ENCODE data around the gene NIN. TPM values are rescaled to one million over a fixed set of nuclear protein-coding genes. Genes with fewer than 3 reads are reported as not detected.

NIN gene
- total RNA-seq, 1 experiment from 2014 or later: 16.9 TPM

GRCh38 chr14:50770586-50770985 is 60.4 kb downstream of the NIN start:
- Mint-ChIP-seq H3K27ac (ENCODE audit: unreplicated experiment) (no peak overlapping the region), H3K4me1 (ENCODE audit: low read depth, unreplicated experiment) (no peaks in the 10 kb centered on the region), H3K9me3 (ENCODE audit: unreplicated experiment) (no peaks in the 10 kb centered on the region), H3K36me3 (ENCODE audit: insufficient read depth, unreplicated experiment) (peaks cover 9% of the 10 kb centered on the region), H3K27me3 (ENCODE audit: insufficient read depth, unreplicated experiment) (no peaks in the 10 kb centered on the region), H3K4me3 (ENCODE audit: unreplicated experiment) (no peak overlapping the region)
- BruUV-seq (replicated peaks): no TSS peak
- CTCF ChIA-PET: no interaction called here
- intact Hi-C loops (cut with micrococcal nuclease; ENCODE audit: unreplicated experiment): no loop called here
- Histone ChIP-seq H3K4me1 (no peaks in the 10 kb centered on the region), H3K4me3 (ENCODE audit: low read depth, low read length) (no peak overlapping the region), H3K27me3 (replicated peaks; ENCODE audit: control insufficient read depth, insufficient read depth, low read length) (no peaks in the 10 kb centered on the region), H3K9me3 (no peaks in the 10 kb centered on the region), H3K36me3 (ENCODE audit: control insufficient read depth, insufficient read depth, low read length) (no peaks in the 10 kb centered on the region)
- no peak for TF ChIP-seq CTCF (IDR thresholded peaks at IDR 0.05; ENCODE audit: insufficient read depth in 1 of 2, low read depth in 1 of 2, low read length in 1 of 2, severe bottlenecking in 1 of 2, unreplicated experiment in 1 of 2)
- no peak for DNase-seq
- POLR2A ChIA-PET: no interaction called here

GRCh38 chr14:50769863-50770500 is 61.0 kb downstream of the NIN start:
- Histone ChIP-seq H3K36me3 (ENCODE audit: control insufficient read depth, insufficient read depth, low read length) (no peaks in the 10 kb centered on the region), H3K27me3 (replicated peaks; ENCODE audit: control insufficient read depth, insufficient read depth, low read length) (no peaks in the 10 kb centered on the region), H3K4me3 (ENCODE audit: low read depth, low read length) (no peak overlapping the region), H3K9me3 (no peaks in the 10 kb centered on the region), H3K4me1 (no peaks in the 10 kb centered on the region)
- Mint-ChIP-seq H3K4me1 (ENCODE audit: low read depth, unreplicated experiment) (no peaks in the 10 kb centered on the region), H3K36me3 (ENCODE audit: insufficient read depth, unreplicated experiment) (peaks cover 9% of the 10 kb centered on the region), H3K4me3 (ENCODE audit: unreplicated experiment) (no peak overlapping the region), H3K9me3 (ENCODE audit: unreplicated experiment) (no peaks in the 10 kb centered on the region), H3K27me3 (ENCODE audit: insufficient read depth, unreplicated experiment) (no peaks in the 10 kb centered on the region), H3K27ac (ENCODE audit: unreplicated experiment) (no peak overlapping the region)
- ChIA-PET CTCF (no interaction called here), POLR2A (no interaction called here)
- no peak for DNase-seq
- BruUV-seq (replicated peaks): no TSS peak
- intact Hi-C loops (cut with micrococcal nuclease; ENCODE audit: unreplicated experiment): no loop called here
- no peak for TF ChIP-seq CTCF (IDR thresholded peaks at IDR 0.05; ENCODE audit: insufficient read depth in 1 of 2, low read depth in 1 of 2, low read length in 1 of 2, severe bottlenecking in 1 of 2, unreplicated experiment in 1 of 2)

GRCh38 chr14:50768680-50769079 is 62.3 kb downstream of the NIN start:
- H3K27me3 Mint-ChIP-seq (ENCODE audit: insufficient read depth, unreplicated experiment): no peaks in the 10 kb centered on the region
- intact Hi-C loops (cut with micrococcal nuclease; ENCODE audit: unreplicated experiment): no loop called here
- Histone ChIP-seq H3K9me3 (no peaks in the 10 kb centered on the region), H3K27me3 (replicated peaks; ENCODE audit: control insufficient read depth, insufficient read depth, low read length) (no peaks in the 10 kb centered on the region), H3K4me1 (no peaks in the 10 kb centered on the region), H3K4me3 (ENCODE audit: low read depth, low read length) (no peak overlapping the region), H3K36me3 (ENCODE audit: control insufficient read depth, insufficient read depth, low read length) (no peaks in the 10 kb centered on the region)
- no peak overlapping the region for H3K27ac Mint-ChIP-seq (ENCODE audit: unreplicated experiment)
- DNase-seq: no peak
- H3K36me3 Mint-ChIP-seq (ENCODE audit: insufficient read depth, unreplicated experiment): peaks cover 5% of the 10 kb centered on the region
- H3K9me3 Mint-ChIP-seq (ENCODE audit: unreplicated experiment): no peaks in the 10 kb centered on the region
- H3K4me3 Mint-ChIP-seq (ENCODE audit: unreplicated experiment): no peak overlapping the region
- POLR2A ChIA-PET: no interaction called here
- H3K4me1 Mint-ChIP-seq (ENCODE audit: low read depth, unreplicated experiment): no peaks in the 10 kb centered on the region
- BruUV-seq (replicated peaks): no TSS peak
- CTCF ChIA-PET: no interaction called here
- no peak for TF ChIP-seq CTCF (IDR thresholded peaks at IDR 0.05; ENCODE audit: insufficient read depth in 1 of 2, low read depth in 1 of 2, low read length in 1 of 2, severe bottlenecking in 1 of 2, unreplicated experiment in 1 of 2)
